K562 (cell line): ENCODE results near the gene FBLIM1. TPM values are rescaled to one million over a fixed set of nuclear protein-coding genes. Genes with fewer than 3 reads are reported as not detected.
A peak's percentile ranks its signal among the peaks of the same experiment; 100 is the strongest.

Source experiments
- ASH1L ChIP-seq: fragments of 450-650 bp; IDR thresholded peaks from 2 replicates; pipeline ENCODE4 v1.6.1; 2018; ENCODE audit warnings: borderline replicate concordance, mild to moderate bottlenecking, low read depth; ENCODE audit not compliant: partially characterized antibody
- BCOR ChIP-seq: fragments of 450-650 bp; IDR thresholded peaks from 2 replicates; pipeline ENCODE4 v1.6.1; 2016
- CREB1 ChIP-seq, 2 experiments: sonication (generic) in 1 of 2; formaldehyde crosslinking in 1 of 2; IDR thresholded peaks; 2 replicates each; pipeline versions ENCODE4 v1.6.1 to v1.8.0; 2012 to 2022; ENCODE audit warnings: inconsistent platforms in 1 of 2, mild to moderate bottlenecking in 1 of 2, missing genetic modification reagents in 1 of 2, moderate library complexity in 1 of 2
- CTBP1 ChIP-seq: fragments of 450-650 bp; IDR thresholded peaks from 2 replicates; pipeline ENCODE4 v1.6.1; 2016; ENCODE audit warnings: borderline replicate concordance
- EGR1 ChIP-seq: fragments of 450-650 bp; conservative IDR thresholded peaks from 2 replicates; pipeline ENCODE4 v1.6.1; 2017; ENCODE audit warnings: mild to moderate bottlenecking
- MTA2 ChIP-seq: fragments of 450-650 bp; IDR thresholded peaks from 2 replicates; pipeline ENCODE4 v1.6.1; 2016; ENCODE audit warnings: low read depth
- PHF20 ChIP-seq: fragments of 450-650 bp; IDR thresholded peaks from 2 replicates; pipeline ENCODE4 v1.6.1; 2018; ENCODE audit not compliant: partially characterized antibody
- RBM25 ChIP-seq: fragments of 200-400 bp; formaldehyde crosslinking; IDR thresholded peaks from 2 replicates; pipeline ENCODE4 v1.6.1; 2018; ENCODE audit warnings: low read length, low read depth, moderate library complexity; ENCODE audit not compliant: severe bottlenecking
- RNF2 ChIP-seq: sonication (generic); IDR thresholded peaks from 2 replicates; pipeline ENCODE4 v1.6.1; 2016
- SAFB ChIP-seq: fragments of 200-400 bp; formaldehyde crosslinking; IDR thresholded peaks from 2 replicates; pipeline ENCODE4 v1.6.1; 2017; ENCODE audit warnings: low read depth, low read length, borderline replicate concordance
- SMARCA4 ChIP-seq: fragments of 450-650 bp; IDR thresholded peaks from 2 replicates; pipeline ENCODE4 v1.6.1; 2016
- TCF7L2 ChIP-seq: fragments of 150-350 bp; IDR thresholded peaks from 2 replicates; pipeline ENCODE4 v1.6.1; 2016; ENCODE audit warnings: low read depth, mild to moderate bottlenecking, low read length, moderate library complexity
- ZNF175 ChIP-seq: fragments of 200-800 bp; sonication (Bioruptor generic); IDR thresholded peaks from 2 replicates; pipeline ENCODE4 v1.6.1; 2016; ENCODE audit warnings: low read depth, mild to moderate bottlenecking, missing genetic modification characterization, missing compliant biosample characterization
- ZNF197 ChIP-seq: fragments of 200-800 bp; sonication (Bioruptor generic); IDR thresholded peaks from 2 replicates; pipeline ENCODE4 v1.6.1; 2016; ENCODE audit warnings: low read depth, missing genetic modification characterization, missing compliant biosample characterization
- ZNF217 ChIP-seq: sonication (generic); formaldehyde crosslinking; IDR thresholded peaks from 2 replicates; pipeline ENCODE4 v1.8.0; 2022; ENCODE audit warnings: mild to moderate bottlenecking, missing genetic modification reagents
- ZNF436 ChIP-seq: fragments of 250-450, 450-650 bp; sonication (Bioruptor Pico); formaldehyde crosslinking; IDR thresholded peaks from 2 replicates; pipeline ENCODE4 v1.7.0; 2020; ENCODE audit warnings: mild to moderate bottlenecking
- ZNF551 ChIP-seq: fragments of 250-450 bp; sonication (Bioruptor Pico); IDR thresholded peaks from 2 replicates; pipeline ENCODE4 v1.5.0; 2021; ENCODE audit warnings: mild to moderate bottlenecking, moderate library complexity
- polyA plus RNA-seq, 8 experiments: library from polyadenylated mRNA; depleted of rRNA in 4 of 8; stranded (reverse) in 5 of 8; unstranded in 3 of 8; fragments of >200 nt; fragmentation: Nextera tagmentation in 2 of 8; fragmentation: Illumina TruSeq in 1 of 8; extraction: Ambion mirVana in 2 of 8; extraction: Trizol in 1 of 8; gene quantifications; 2 replicates each; pipeline versions ENCODE4 v1.2.1 to v1.2.3, GENCODE V29; 2011 to 2014; ENCODE audit warnings: inconsistent platforms in 1 of 8, missing spikeins in 1 of 8
- total RNA-seq, 7 experiments: library from RNA; depleted of rRNA in 6 of 7; stranded (reverse); fragments of >200 nt in 6 of 7; fragmentation: Illumina TruSeq in 2 of 7; extraction: Trizol in 2 of 7; gene quantifications; 2 replicates each; pipeline versions ENCODE4 v1.2.1 to v1.2.3, GENCODE V29; 2011 to 2021; ENCODE audit warnings: low replicate concordance in 1 of 7
- TF ChIP-seq, protein P1 (sequence below): fragments of 250-450 bp; sonication (Bioruptor Pico); IDR thresholded peaks from 2 replicates; pipeline ENCODE4 v1.5.0; 2021
- TF ChIP-seq, protein P2 (sequence below): sonication (generic); formaldehyde crosslinking; IDR thresholded peaks from 2 replicates; pipeline ENCODE4 v1.8.0; 2022; ENCODE audit warnings: mild to moderate bottlenecking, missing genetic modification reagents
- TF ChIP-seq, protein P3 (sequence below): sonication (generic); formaldehyde crosslinking; IDR thresholded peaks from 2 replicates; pipeline ENCODE4 v1.8.1; 2023; ENCODE audit warnings: mild to moderate bottlenecking, missing genetic modification reagents
- TF ChIP-seq, protein P4 (sequence below): sonication (generic); formaldehyde crosslinking; IDR thresholded peaks from 2 replicates; pipeline ENCODE4 v1.8.0; 2022; ENCODE audit warnings: mild to moderate bottlenecking, missing genetic modification reagents
- TF ChIP-seq, protein P5 (sequence below): fragments of 450-650 bp; IDR thresholded peaks from 2 replicates; pipeline ENCODE4 v1.6.1; 2016; ENCODE audit warnings: antibody characterized with exemption

Gene FBLIM1
- total and polyA plus RNA-seq, 9 of the 15 experiments (the other 6 are each of a cell fraction or from before 2014, with no cell fraction given), result 0.14 to 0.24 TPM; not detected in 7

DNA sequence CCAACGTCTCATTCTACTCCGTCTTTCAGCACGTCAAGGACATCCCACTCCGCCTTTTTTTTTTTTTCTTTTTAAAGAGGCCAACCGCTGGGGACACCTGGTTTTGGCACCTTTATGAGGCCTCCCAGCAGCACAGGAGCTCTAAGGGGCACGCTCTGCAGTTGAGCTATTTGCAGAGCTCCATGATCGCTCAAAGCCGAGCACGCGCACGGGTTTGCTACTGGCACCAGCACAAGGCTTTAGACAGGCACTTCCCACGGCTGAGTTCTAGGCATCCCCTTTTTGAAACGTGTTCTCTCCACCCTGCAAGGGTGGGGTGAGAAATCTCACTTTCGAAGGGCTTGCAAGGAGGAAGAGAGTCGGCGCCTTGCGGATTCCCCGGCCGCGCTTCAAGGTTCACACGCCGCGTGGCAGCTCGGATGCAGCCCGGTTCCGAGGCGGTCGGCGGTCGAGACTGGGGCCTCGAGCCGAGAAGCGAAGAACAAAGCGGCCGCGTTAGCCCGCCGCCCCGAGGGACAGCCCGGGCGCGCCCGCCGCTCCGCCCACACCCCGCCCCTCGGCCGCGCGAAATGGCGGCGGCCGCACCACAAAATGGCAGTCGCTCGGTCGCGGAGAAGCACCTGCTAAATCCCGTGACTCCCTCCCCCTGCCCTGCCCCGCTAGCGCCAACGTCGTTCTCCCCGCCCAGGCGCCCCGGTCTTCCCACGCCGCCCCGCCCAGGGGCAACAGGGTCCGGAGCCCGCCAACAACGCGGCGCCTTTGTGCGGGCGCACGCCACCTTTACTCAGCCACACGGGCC is 76.0 kb downstream of the FBLIM1 start (continued):
- TF ChIP-seq ZNF175 (CRISPR knock-in tag) (peak; percentile 78), ZNF217 (no peak), PHF20 (peak; percentile 36), CTBP1 (peak; percentile 96), ZNF436 (CRISPR knock-in tag) (peak; percentile 14; the same call in 1 of the 2 replicates), SMARCA4 (peak; percentile 40), BCOR (peak; percentile 74), ASH1L (peak; percentile 46), CREB1 (IDR thresholded peaks at IDR 0.05) (peak; percentile 67), CREB1 (CRISPR knock-in tag; IDR thresholded peaks at IDR 0.05) (peak; percentile 53), SAFB (0 out of 2 replicates have a peak, but pooled peaks have one; percentile 45), RBM25 (peak; percentile 46), RNF2 (0 out of 2 replicates have a peak, but pooled peaks have one; percentile 30), MTA2 (no peak), ZNF551 (CRISPR knock-in tag) (no peak), ZNF197 (CRISPR knock-in tag) (peak; percentile 96), EGR1 (peak; percentile 79), TCF7L2 (peak; percentile 56; the same call in 1 of the 2 replicates)
- TF ChIP-seq, protein P1, sequence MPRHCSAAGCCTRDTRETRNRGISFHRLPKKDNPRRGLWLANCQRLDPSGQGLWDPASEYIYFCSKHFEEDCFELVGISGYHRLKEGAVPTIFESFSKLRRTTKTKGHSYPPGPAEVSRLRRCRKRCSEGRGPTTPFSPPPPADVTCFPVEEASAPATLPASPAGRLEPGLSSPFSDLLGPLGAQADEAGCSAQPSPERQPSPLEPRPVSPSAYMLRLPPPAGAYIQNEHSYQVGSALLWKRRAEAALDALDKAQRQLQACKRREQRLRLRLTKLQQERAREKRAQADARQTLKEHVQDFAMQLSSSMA (CRISPR knock-in tag), result peak; percentile 73; the same call in 1 of the 2 replicates
- TF ChIP-seq, protein P2, sequence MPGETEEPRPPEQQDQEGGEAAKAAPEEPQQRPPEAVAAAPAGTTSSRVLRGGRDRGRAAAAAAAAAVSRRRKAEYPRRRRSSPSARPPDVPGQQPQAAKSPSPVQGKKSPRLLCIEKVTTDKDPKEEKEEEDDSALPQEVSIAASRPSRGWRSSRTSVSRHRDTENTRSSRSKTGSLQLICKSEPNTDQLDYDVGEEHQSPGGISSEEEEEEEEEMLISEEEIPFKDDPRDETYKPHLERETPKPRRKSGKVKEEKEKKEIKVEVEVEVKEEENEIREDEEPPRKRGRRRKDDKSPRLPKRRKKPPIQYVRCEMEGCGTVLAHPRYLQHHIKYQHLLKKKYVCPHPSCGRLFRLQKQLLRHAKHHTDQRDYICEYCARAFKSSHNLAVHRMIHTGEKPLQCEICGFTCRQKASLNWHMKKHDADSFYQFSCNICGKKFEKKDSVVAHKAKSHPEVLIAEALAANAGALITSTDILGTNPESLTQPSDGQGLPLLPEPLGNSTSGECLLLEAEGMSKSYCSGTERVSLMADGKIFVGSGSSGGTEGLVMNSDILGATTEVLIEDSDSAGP, result peak; percentile 90
- TF ChIP-seq, protein P3, sequence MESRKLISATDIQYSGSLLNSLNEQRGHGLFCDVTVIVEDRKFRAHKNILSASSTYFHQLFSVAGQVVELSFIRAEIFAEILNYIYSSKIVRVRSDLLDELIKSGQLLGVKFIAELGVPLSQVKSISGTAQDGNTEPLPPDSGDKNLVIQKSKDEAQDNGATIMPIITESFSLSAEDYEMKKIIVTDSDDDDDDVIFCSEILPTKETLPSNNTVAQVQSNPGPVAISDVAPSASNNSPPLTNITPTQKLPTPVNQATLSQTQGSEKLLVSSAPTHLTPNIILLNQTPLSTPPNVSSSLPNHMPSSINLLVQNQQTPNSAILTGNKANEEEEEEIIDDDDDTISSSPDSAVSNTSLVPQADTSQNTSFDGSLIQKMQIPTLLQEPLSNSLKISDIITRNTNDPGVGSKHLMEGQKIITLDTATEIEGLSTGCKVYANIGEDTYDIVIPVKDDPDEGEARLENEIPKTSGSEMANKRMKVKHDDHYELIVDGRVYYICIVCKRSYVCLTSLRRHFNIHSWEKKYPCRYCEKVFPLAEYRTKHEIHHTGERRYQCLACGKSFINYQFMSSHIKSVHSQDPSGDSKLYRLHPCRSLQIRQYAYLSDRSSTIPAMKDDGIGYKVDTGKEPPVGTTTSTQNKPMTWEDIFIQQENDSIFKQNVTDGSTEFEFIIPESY (CRISPR knock-in tag), result peak; percentile 68
- TF ChIP-seq, protein P4, sequence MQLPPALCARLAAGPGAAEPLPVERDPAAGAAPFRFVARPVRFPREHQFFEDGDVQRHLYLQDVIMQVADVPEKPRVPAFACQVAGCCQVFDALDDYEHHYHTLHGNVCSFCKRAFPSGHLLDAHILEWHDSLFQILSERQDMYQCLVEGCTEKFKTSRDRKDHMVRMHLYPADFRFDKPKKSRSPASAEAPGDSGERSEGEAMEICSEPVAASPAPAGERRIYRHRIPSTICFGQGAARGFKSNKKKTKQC (CRISPR knock-in tag), result peak; percentile 88; the same call in 1 of the 2 replicates
- TF ChIP-seq, protein P5, sequence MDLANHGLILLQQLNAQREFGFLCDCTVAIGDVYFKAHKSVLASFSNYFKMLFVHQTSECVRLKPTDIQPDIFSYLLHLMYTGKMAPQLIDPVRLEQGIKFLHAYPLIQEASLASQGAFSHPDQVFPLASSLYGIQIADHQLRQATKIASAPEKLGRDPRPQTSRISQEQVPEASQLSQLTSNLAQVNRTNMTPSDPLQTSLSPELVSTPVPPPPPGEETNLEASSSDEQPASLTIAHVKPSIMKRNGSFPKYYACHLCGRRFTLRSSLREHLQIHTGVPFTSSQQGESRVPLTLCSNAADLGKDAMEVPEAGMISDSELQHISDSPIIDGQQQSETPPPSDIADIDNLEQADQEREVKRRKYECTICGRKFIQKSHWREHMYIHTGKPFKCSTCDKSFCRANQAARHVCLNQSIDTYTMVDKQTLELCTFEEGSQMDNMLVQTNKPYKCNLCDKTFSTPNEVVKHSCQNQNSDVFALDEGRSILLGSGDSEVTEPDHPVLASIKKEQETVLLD, result peak; percentile 82; the same call in 1 of the 2 replicates
